UCSD-AML1 (cell line): ENCODE data around the gene CABP2.
"Not testable (repeated sequence)": the region's sequence is repeated elsewhere in the genome, so short reads cannot be mapped to it uniquely, and the experiment has no call there.

Experiments used
- DNase-seq: peaks from one replicate; lab custom pipeline; 2025; ENCODE audit not compliant: unreplicated experiment; lab: John Stamatoyannopoulos, UW

The CABP2 gene

DNA sequence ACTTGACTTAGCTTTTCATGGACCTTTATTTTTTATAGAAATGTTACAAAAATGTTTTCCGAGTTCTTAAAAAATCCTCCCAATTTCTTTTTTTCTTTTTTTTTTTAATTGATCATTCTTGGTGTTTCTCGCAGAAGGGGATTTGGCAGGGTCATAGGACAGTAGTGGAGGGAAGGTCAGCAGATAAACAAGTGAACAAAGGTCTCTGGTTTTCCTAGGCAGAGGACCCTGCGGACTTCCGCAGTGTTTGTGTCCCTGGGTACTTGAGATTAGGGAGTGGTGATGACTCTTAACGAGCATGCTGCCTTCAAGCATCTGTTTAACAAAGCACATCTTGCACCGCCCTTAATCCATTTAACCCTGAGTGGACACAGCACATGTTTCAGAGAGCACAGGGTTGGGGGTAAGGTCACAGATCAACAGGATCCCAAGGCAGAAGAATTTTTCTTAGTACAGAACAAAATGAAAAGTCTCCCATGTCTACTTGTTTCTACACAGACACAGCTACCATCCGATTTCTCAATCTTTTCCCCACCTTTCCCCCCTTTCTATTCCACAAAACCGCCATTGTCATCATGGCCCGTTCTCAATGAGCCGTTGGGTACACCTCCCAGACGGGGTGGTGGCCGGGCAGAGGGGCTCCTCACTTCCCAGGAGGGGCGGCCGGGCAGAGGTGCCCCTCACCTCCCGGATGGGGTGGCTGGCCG is 45.7 kb downstream of the CABP2 start:
- DNase-seq, result not testable (repeated sequence)

DNA sequence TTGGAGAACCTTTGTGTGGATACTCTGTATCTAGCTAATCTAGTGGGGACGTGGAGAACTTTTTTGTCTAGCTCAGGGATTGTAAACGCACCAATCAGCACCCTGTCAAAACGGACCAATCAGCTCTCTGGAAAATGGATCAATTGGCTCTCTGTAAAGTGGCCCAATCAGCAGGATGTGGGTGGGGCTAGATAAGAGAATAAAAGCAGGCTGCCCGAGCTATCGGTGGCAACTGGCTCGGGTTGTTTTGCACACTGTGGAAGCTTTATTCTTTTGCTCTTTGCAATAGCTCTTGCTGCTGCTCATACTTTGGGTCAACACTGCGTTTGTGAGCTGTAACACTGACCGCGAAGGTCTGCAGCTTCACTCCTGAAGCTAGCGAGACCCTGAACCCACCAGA is 46.6 kb downstream of the CABP2 start:
- not testable (repeated sequence) for DNase-seq

DNA sequence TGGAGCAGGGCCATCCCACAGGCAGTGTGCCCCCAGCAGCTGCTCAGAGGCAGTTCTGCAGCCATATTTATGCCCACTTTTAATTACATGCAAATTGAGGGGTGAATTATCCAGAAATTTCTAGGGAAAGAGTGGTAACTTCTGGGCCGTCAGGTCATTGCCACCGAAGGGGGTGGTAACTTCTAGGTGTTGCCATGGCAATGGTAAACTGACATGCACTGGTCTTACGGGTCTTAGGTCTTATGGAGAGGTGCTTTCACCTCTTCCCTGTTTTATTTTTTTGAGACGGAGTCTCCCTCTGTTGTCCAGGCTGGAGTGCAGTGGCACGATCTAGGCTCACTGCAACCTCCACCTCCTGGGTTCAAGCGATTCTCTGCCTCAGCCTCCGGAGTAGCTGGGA is 50.4 kb downstream of the CABP2 start:
- no peak for DNase-seq

DNA sequence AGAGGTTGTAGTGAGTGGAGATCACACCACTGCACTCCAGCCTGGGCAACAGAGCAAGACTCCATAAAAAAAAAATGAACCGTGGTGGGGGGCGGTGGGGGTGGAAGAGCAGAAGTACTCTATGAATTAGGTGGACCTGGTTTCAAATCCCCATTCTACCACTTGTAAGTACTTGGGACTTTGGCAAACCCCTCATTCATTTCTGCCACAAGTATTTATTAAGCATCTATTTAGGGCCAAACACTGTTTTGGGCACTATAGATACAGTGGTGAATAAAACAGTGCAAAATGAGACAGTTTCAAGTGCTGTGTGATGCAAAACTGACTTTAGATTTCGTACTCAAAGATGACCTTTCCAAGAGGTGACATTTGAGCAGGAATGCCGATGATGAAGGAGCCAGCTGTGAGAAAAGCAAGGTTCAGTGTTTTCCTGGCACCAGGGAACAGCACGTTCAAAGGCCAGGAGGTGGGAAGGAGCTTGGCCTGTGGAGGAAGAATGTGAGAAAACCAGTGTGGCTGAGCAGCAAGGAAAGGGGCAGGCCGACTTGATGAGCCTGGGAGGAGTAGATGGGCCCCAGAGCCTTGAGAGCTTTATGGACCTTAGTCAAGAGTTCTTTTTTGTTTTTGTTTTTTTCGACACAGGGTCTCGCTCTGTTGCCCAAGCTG is 52.8 kb downstream of the CABP2 start:
- DNase-seq, result no peak

DNA sequence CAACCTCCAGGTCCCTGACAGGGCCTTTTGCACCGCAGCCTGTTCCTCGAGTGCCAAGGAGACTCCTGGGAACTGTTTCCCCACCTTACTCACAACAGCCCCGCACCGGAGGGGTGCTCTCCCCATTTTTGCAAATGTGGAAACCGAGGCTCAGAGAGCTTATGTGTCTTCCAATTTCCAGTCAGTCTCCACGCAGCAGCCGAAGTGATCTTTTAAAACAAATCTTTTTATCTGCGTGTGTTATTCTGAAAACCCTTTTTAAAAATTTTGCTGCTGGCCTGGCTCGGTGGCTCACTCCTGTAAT is 53.8 kb downstream of the CABP2 start:
- no peak for DNase-seq
